GM23338 (cell line): Measurements from ENCODE around the gene MED12L. TPM values are rescaled to one million over a fixed set of nuclear protein-coding genes. Genes with fewer than 3 reads are reported as not detected.
A peak's percentile ranks its signal among the peaks of the same experiment; 100 is the strongest.

Experiments
- ATAC-seq: fragments of 200-7000 bp; cut with Tn5 transposase; 3 replicates; pipeline ENCODE4 v1.9.1; 2020
- DNase-seq: peaks from one replicate; pipeline ENCODE4 v3.0.0-alpha.2; 2015; ENCODE audit warnings: low spot score
- H2AFZ ChIP-seq: fragments of 200-600 bp; sonication (generic); 2 replicates; pipeline ENCODE4 v1.8.0; 2016; ENCODE audit warnings: antibody characterized with exemption, mild to moderate bottlenecking, moderate library complexity
- H3F3A ChIP-seq: fragments of 200-600 bp; sonication (generic); replicated peaks from 2 replicates; pipeline ENCODE4 v1.8.0; 2017; ENCODE audit warnings: antibody characterized with exemption, mixed run types, low read depth
- H3K27ac ChIP-seq: fragments of 200-600 bp; sonication (generic); 2 replicates; pipeline ENCODE4 v1.6.1; 2016; ENCODE audit warnings: low read depth
- H3K27me3 ChIP-seq: fragments of 200-600 bp; sonication (generic); 2 replicates; pipeline ENCODE4 v1.8.0; 2016; ENCODE audit warnings: mild to moderate bottlenecking, mixed run types, moderate library complexity; ENCODE audit not compliant: insufficient read depth
- H3K36me3 ChIP-seq: fragments of 200-600 bp; sonication (generic); 2 replicates; pipeline ENCODE4 v1.8.0; 2016; ENCODE audit warnings: mild to moderate bottlenecking; ENCODE audit not compliant: insufficient read depth
- H3K4me1 ChIP-seq: fragments of 200-600 bp; sonication (generic); 2 replicates; pipeline ENCODE4 v1.8.0; 2016; ENCODE audit warnings: mild to moderate bottlenecking, moderate library complexity; ENCODE audit not compliant: insufficient read depth
- H3K4me2 ChIP-seq: fragments of 200-600 bp; sonication (generic); 2 replicates; pipeline ENCODE4 v1.7.1; 2017; ENCODE audit warnings: mixed run types
- H3K4me3 ChIP-seq: fragments of 200-600 bp; sonication (generic); 2 replicates; pipeline ENCODE4 v1.6.1; 2016; ENCODE audit warnings: mixed run types
- H3K79me2 ChIP-seq: fragments of 200-600 bp; sonication (generic); replicated peaks from 2 replicates; pipeline ENCODE4 v1.8.0; 2017; ENCODE audit warnings: mild to moderate bottlenecking; ENCODE audit not compliant: insufficient read depth
- H3K9me2 ChIP-seq: fragments of 200-600 bp; sonication (generic); 2 replicates; pipeline ENCODE4 v1.8.0; 2017; ENCODE audit not compliant: insufficient read depth
- H4K20me1 ChIP-seq: fragments of 200-600 bp; sonication (generic); replicated peaks from 2 replicates; pipeline ENCODE4 v1.8.0; 2017; ENCODE audit warnings: mild to moderate bottlenecking; ENCODE audit not compliant: insufficient read depth
- H3K27ac Mint-ChIP-seq: 2 replicates; pipeline ENCODE4 v1.8.0; 2020; ENCODE audit warnings: inconsistent platforms, mild to moderate bottlenecking, moderate library complexity, mixed read lengths
- H3K27me3 Mint-ChIP-seq: 3 replicates; pipeline ENCODE4 v1.8.0; 2022; ENCODE audit warnings: low read depth, mild to moderate bottlenecking, moderate library complexity, mixed read lengths, inconsistent platforms; ENCODE audit not compliant: insufficient read depth, poor library complexity
- H3K36me3 Mint-ChIP-seq: 3 replicates; pipeline ENCODE4 v1.8.0; 2021; ENCODE audit warnings: low read depth, mild to moderate bottlenecking, inconsistent platforms, moderate library complexity, mixed read lengths
- H3K4me1 Mint-ChIP-seq: 3 replicates; pipeline ENCODE4 v1.8.0; 2020; ENCODE audit warnings: mild to moderate bottlenecking, inconsistent platforms, mixed read lengths
- H3K4me3 Mint-ChIP-seq: 3 replicates; pipeline ENCODE4 v1.8.0; 2021; ENCODE audit warnings: moderate library complexity, mild to moderate bottlenecking, inconsistent platforms, mixed read lengths
- H3K9me3 Mint-ChIP-seq: 3 replicates; pipeline ENCODE4 v1.8.0; 2020; ENCODE audit warnings: moderate library complexity, mild to moderate bottlenecking, inconsistent platforms, mixed read lengths
- CREB1 ChIP-seq: fragments of 250-450 bp; sonication (Bioruptor Pico); IDR thresholded peaks from 2 replicates; pipeline ENCODE4 v1.5.0; 2020; ENCODE audit warnings: low read depth, mild to moderate bottlenecking, moderate library complexity
- EZH2 ChIP-seq: fragments of 200-600 bp; sonication (generic); IDR thresholded peaks from one replicate; pipeline ENCODE4 v1.8.0; 2017; ENCODE audit warnings: antibody characterized with exemption, mild to moderate bottlenecking, low read depth; ENCODE audit not compliant: unreplicated experiment
- EZH2phosphoT487 ChIP-seq: fragments of 200-600 bp; sonication (generic); IDR thresholded peaks from one replicate; pipeline ENCODE4 v1.8.1; 2018; ENCODE audit warnings: antibody characterized with exemption; ENCODE audit not compliant: unreplicated experiment
- JUNB ChIP-seq: IDR thresholded peaks from one replicate; pipeline ENCODE4 v1.6.1; 2016; ENCODE audit warnings: antibody characterized with exemption; ENCODE audit not compliant: unreplicated experiment
- NANOG ChIP-seq: IDR thresholded peaks from 2 replicates; pipeline ENCODE4 v1.6.1; 2016; ENCODE audit warnings: antibody characterized with exemption, borderline replicate concordance
- POLR2AphosphoS5 ChIP-seq: IDR thresholded peaks from 2 replicates; pipeline ENCODE4 v1.6.1; 2016; ENCODE audit warnings: antibody characterized with exemption, low read depth
- STAT1 ChIP-seq: IDR thresholded peaks from one replicate; pipeline ENCODE4 v1.6.1; 2016; ENCODE audit warnings: antibody characterized with exemption; ENCODE audit not compliant: unreplicated experiment
- ZNF331 ChIP-seq: fragments of 250-450 bp; sonication (Bioruptor Pico); IDR thresholded peaks from 2 replicates; pipeline ENCODE4 v1.5.0; 2020; ENCODE audit warnings: low read depth, mild to moderate bottlenecking, moderate library complexity
- polyA plus RNA-seq: library from polyadenylated mRNA; unstranded; fragments of >200 nt; fragmentation: Nextera tagmentation; extraction: Ambion mirVana; gene quantifications from 2 replicates; pipeline ENCODE4 v1.2.1, GENCODE V29; 2016
- total RNA-seq: library from RNA; depleted of rRNA; stranded (reverse); fragments of >200 nt; shearing (Covaris generic); gene quantifications from 2 replicates; pipeline ENCODE4 v1.2.3, GENCODE V29; 2014
- TF ChIP-seq, protein P1 (sequence below), 2 experiments: fragments of 200-600 bp in 1 of 2; sonication (generic) in 1 of 2; conservative IDR thresholded peaks; 2 replicates each; pipeline versions ENCODE4 v1.5.1 to v1.6.1; 2016 to 2017; ENCODE audit warnings: antibody characterized with exemption in 2 of 2, low read depth in 2 of 2, mild to moderate bottlenecking in 2 of 2, moderate library complexity in 1 of 2
- TF ChIP-seq, protein P2 (sequence below): IDR thresholded peaks from 2 replicates; pipeline ENCODE4 v1.6.1; 2016; ENCODE audit warnings: antibody characterized with exemption
- TF ChIP-seq, protein P3 (sequence below): fragments of 250-450 bp; sonication (Bioruptor Pico); IDR thresholded peaks from 2 replicates; pipeline ENCODE4 v1.5.0; 2020; ENCODE audit warnings: mild to moderate bottlenecking, moderate library complexity
- TF ChIP-seq, protein P4 (sequence below): IDR thresholded peaks from one replicate; pipeline ENCODE4 v1.6.1; 2018; ENCODE audit warnings: antibody characterized with exemption; ENCODE audit not compliant: unreplicated experiment

Gene MED12L
- total and polyA plus RNA-seq, 2 experiments from 2014 or later, result 5.7 to 25.0 TPM

DNA sequence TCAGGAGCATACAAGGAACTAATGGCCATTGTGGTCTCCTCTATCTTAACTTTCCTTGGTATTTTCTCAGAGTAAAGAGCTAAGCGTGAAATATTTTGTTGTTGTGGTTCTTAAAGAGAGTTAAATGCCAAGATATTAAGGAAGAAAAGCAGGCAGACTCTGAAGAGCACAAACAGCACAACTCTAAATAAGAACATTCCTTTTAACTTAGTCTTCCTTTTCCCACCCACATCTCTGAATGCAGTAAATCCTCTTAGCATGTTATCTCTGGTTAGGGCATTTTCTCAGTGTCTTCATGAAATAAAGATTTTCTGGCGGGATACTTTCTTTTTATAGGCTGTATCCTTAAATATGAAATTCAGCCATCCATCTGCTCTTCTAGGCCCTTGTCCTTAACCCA is 229.7 kb downstream of the MED12L start:
- Histone ChIP-seq H3K4me2 (no peak overlapping the region), H3K79me2 (no peaks in the 10 kb centered on the region), H3K36me3 (no peaks in the 10 kb centered on the region), H3K27me3 (no peaks in the 10 kb centered on the region), H3K4me1 (peaks cover 44% of the 10 kb centered on the region), H2AFZ (no peak overlapping the region), H3K27ac (peak overlapping the region; percentile 68; the same call in 1 of the 2 replicates), H3F3A (no peaks in the 10 kb centered on the region), H3K9me2 (no peaks in the 10 kb centered on the region), H4K20me1 (no peaks in the 10 kb centered on the region), H3K4me3 (no peak overlapping the region)
- no peaks in the 10 kb centered on the region for H3K9me3 Mint-ChIP-seq
- no peaks in the 10 kb centered on the region for H3K36me3 Mint-ChIP-seq
- no peaks in the 10 kb centered on the region for H3K27me3 Mint-ChIP-seq
- H3K4me1 Mint-ChIP-seq, result peaks cover 48% of the 10 kb centered on the region
- DNase-seq (no peak), ATAC-seq (no peak)
- H3K27ac Mint-ChIP-seq, result peak overlapping the region; percentile 48
- no peak overlapping the region; the same call in 2 of the 3 replicates for H3K4me3 Mint-ChIP-seq
- TF ChIP-seq CREB1, result no peak
- TF ChIP-seq, protein P1, sequence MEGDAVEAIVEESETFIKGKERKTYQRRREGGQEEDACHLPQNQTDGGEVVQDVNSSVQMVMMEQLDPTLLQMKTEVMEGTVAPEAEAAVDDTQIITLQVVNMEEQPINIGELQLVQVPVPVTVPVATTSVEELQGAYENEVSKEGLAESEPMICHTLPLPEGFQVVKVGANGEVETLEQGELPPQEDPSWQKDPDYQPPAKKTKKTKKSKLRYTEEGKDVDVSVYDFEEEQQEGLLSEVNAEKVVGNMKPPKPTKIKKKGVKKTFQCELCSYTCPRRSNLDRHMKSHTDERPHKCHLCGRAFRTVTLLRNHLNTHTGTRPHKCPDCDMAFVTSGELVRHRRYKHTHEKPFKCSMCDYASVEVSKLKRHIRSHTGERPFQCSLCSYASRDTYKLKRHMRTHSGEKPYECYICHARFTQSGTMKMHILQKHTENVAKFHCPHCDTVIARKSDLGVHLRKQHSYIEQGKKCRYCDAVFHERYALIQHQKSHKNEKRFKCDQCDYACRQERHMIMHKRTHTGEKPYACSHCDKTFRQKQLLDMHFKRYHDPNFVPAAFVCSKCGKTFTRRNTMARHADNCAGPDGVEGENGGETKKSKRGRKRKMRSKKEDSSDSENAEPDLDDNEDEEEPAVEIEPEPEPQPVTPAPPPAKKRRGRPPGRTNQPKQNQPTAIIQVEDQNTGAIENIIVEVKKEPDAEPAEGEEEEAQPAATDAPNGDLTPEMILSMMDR (conservative IDR thresholded peaks at IDR 0.05; ENCODE audit: low read depth in 2 of 2), result no peak
- no peak for TF ChIP-seq EZH2phosphoT487
- TF ChIP-seq EZH2, result no peak
- no peak for TF ChIP-seq POLR2AphosphoS5
- TF ChIP-seq NANOG, result no peak
- TF ChIP-seq, protein P2, sequence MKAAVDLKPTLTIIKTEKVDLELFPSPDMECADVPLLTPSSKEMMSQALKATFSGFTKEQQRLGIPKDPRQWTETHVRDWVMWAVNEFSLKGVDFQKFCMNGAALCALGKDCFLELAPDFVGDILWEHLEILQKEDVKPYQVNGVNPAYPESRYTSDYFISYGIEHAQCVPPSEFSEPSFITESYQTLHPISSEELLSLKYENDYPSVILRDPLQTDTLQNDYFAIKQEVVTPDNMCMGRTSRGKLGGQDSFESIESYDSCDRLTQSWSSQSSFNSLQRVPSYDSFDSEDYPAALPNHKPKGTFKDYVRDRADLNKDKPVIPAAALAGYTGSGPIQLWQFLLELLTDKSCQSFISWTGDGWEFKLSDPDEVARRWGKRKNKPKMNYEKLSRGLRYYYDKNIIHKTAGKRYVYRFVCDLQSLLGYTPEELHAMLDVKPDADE, result no peak
- TF ChIP-seq STAT1, result no peak
- TF ChIP-seq, protein P3, sequence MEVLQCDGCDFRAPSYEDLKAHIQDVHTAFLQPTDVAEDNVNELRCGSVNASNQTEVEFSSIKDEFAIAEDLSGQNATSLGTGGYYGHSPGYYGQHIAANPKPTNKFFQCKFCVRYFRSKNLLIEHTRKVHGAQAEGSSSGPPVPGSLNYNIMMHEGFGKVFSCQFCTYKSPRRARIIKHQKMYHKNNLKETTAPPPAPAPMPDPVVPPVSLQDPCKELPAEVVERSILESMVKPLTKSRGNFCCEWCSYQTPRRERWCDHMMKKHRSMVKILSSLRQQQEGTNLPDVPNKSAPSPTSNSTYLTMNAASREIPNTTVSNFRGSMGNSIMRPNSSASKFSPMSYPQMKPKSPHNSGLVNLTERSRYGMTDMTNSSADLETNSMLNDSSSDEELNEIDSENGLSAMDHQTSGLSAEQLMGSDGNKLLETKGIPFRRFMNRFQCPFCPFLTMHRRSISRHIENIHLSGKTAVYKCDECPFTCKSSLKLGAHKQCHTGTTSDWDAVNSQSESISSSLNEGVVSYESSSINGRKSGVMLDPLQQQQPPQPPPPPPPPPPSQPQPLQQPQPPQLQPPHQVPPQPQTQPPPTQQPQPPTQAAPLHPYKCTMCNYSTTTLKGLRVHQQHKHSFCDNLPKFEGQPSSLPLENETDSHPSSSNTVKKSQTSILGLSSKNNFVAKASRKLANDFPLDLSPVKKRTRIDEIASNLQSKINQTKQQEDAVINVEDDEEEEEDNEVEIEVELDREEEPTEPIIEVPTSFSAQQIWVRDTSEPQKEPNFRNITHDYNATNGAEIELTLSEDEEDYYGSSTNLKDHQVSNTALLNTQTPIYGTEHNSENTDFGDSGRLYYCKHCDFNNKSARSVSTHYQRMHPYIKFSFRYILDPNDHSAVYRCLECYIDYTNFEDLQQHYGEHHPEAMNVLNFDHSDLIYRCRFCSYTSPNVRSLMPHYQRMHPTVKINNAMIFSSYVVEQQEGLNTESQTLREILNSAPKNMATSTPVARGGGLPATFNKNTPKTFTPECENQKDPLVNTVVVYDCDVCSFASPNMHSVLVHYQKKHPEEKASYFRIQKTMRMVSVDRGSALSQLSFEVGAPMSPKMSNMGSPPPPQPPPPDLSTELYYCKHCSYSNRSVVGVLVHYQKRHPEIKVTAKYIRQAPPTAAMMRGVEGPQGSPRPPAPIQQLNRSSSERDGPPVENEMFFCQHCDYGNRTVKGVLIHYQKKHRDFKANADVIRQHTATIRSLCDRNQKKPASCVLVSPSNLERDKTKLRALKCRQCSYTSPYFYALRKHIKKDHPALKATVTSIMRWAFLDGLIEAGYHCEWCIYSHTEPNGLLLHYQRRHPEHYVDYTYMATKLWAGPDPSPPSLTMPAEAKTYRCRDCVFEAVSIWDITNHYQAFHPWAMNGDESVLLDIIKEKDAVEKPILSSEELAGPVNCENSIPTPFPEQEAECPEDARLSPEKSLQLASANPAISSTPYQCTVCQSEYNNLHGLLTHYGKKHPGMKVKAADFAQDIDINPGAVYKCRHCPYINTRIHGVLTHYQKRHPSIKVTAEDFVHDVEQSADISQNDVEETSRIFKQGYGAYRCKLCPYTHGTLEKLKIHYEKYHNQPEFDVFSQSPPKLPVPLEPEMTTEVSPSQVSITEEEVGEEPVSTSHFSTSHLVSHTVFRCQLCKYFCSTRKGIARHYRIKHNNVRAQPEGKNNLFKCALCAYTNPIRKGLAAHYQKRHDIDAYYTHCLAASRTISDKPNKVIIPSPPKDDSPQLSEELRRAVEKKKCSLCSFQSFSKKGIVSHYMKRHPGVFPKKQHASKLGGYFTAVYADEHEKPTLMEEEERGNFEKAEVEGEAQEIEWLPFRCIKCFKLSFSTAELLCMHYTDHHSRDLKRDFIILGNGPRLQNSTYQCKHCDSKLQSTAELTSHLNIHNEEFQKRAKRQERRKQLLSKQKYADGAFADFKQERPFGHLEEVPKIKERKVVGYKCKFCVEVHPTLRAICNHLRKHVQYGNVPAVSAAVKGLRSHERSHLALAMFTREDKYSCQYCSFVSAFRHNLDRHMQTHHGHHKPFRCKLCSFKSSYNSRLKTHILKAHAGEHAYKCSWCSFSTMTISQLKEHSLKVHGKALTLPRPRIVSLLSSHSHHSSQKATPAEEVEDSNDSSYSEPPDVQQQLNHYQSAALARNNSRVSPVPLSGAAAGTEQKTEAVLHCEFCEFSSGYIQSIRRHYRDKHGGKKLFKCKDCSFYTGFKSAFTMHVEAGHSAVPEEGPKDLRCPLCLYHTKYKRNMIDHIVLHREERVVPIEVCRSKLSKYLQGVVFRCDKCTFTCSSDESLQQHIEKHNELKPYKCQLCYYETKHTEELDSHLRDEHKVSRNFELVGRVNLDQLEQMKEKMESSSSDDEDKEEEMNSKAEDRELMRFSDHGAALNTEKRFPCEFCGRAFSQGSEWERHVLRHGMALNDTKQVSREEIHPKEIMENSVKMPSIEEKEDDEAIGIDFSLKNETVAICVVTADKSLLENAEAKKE (CRISPR knock-in tag), result no peak
- TF ChIP-seq, protein P4, sequence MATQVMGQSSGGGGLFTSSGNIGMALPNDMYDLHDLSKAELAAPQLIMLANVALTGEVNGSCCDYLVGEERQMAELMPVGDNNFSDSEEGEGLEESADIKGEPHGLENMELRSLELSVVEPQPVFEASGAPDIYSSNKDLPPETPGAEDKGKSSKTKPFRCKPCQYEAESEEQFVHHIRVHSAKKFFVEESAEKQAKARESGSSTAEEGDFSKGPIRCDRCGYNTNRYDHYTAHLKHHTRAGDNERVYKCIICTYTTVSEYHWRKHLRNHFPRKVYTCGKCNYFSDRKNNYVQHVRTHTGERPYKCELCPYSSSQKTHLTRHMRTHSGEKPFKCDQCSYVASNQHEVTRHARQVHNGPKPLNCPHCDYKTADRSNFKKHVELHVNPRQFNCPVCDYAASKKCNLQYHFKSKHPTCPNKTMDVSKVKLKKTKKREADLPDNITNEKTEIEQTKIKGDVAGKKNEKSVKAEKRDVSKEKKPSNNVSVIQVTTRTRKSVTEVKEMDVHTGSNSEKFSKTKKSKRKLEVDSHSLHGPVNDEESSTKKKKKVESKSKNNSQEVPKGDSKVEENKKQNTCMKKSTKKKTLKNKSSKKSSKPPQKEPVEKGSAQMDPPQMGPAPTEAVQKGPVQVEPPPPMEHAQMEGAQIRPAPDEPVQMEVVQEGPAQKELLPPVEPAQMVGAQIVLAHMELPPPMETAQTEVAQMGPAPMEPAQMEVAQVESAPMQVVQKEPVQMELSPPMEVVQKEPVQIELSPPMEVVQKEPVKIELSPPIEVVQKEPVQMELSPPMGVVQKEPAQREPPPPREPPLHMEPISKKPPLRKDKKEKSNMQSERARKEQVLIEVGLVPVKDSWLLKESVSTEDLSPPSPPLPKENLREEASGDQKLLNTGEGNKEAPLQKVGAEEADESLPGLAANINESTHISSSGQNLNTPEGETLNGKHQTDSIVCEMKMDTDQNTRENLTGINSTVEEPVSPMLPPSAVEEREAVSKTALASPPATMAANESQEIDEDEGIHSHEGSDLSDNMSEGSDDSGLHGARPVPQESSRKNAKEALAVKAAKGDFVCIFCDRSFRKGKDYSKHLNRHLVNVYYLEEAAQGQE, result no peak
- no peak for TF ChIP-seq JUNB
- no peak for TF ChIP-seq ZNF331 (CRISPR knock-in tag)
